ENCODE measurements around the gene SMIM38.
A peak's percentile ranks its signal among the peaks of the same experiment; 100 is the strongest.
"Not testable (repeated sequence)": the region's sequence is repeated elsewhere in the genome, so short reads cannot be mapped to it uniquely, and the experiment has no call there.

The SMIM38 gene

GRCh38 chr11:69122630-69123431, 32.9 kb upstream of the SMIM38 start:
- DNase-seq = peak; percentile 79 to 84

- DNase-seq = peak in 1 of 2 donors; percentile 38
These were observed 31.9 kb upstream of the SMIM38 start for GRCh38 chr11:69123593-69124545.

GRCh38 chr11:69125861-69126260, 29.9 kb upstream of the SMIM38 start:
- no peak for DNase-seq

- DNase-seq = no peak
These were observed 29.4 kb upstream of the SMIM38 start for GRCh38 chr11:69126286-69126685.

GRCh38 chr11:69127081-69127850, 28.5 kb upstream of the SMIM38 start:
- DNase-seq = no peak

GRCh38 chr11:69127884-69128283, 27.9 kb upstream of the SMIM38 start:
- DNase-seq = no peak

GRCh38 chr11:69129053-69129452, 26.7 kb upstream of the SMIM38 start:
- DNase-seq = no peak

- no peak for DNase-seq
These were observed 26.1 kb upstream of the SMIM38 start for GRCh38 chr11:69129647-69130046.

- no peak for DNase-seq
These were observed 25.1 kb upstream of the SMIM38 start for GRCh38 chr11:69130654-69131053.

GRCh38 chr11:69131121-69131566, 24.6 kb upstream of the SMIM38 start:
- no peak for DNase-seq

- DNase-seq = no peak
These were observed 24.0 kb upstream of the SMIM38 start for GRCh38 chr11:69131644-69132300.

GRCh38 chr11:69132301-69132670, 23.4 kb upstream of the SMIM38 start:
- DNase-seq = no peak

GRCh38 chr11:69133251-69133650, 22.5 kb upstream of the SMIM38 start:
- no peak for DNase-seq

- not testable (repeated sequence) for DNase-seq
These were observed 21.6 kb upstream of the SMIM38 start for GRCh38 chr11:69134182-69134581.

- DNase-seq = no peak
These were observed 20.8 kb upstream of the SMIM38 start for GRCh38 chr11:69134957-69135356.

- DNase-seq = no peak
These were observed 20.0 kb upstream of the SMIM38 start for GRCh38 chr11:69135420-69136363.

GRCh38 chr11:69136471-69136870, 19.3 kb upstream of the SMIM38 start:
- no peak for DNase-seq

GRCh38 chr11:69137151-69137844, 18.4 kb upstream of the SMIM38 start:
- DNase-seq = no peak

- no peak for DNase-seq
These were observed 17.5 kb upstream of the SMIM38 start for GRCh38 chr11:69138265-69138664.

- not testable (repeated sequence) for DNase-seq
These were observed 15.6 kb upstream of the SMIM38 start for GRCh38 chr11:69140161-69140560.

- no peak for DNase-seq
These were observed 15.1 kb upstream of the SMIM38 start for GRCh38 chr11:69140635-69141034.
